Lower leg skin (tissue), 3 donors: Measurements from ENCODE around the gene COBL.

ENCODE experiments used
- POLR2A ChIP-seq, 2 donors: fragments of 450-650 bp; IDR thresholded peaks; one replicate each; pipeline ENCODE4 v1.6.1; 2016 to 2017; ENCODE audit warnings: antibody characterized with exemption in 2 of 2, mild to moderate bottlenecking in 1 of 2, moderate library complexity in 1 of 2
- TF ChIP-seq, protein P1 (sequence below), 3 donors: fragments of 450-650 bp; IDR thresholded peaks; one replicate each; pipeline ENCODE4 v1.5.1; 2016; ENCODE audit warnings: antibody characterized with exemption in 3 of 3, mild to moderate bottlenecking in 3 of 3, moderate library complexity in 2 of 3

DNA sequence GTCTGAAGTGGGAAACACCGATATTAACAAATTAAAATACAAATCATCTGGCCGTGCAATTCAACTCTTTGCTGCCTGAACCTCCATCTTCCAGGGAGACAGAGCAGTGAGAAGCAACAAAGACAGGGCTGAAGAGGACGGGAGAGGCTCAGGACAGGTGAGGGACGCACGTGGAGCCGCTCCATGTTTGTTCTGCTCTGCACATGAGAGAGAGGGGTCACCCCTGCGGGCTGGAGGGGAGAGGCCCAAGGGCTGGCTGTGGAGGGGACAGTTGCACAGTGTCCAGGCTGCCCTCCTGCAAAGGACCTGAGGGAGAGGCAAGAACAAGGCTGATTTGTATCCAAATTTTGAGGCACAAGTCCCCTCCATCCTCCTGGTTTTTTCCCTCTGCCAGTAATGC lies 41.7 kb downstream of the COBL start:
- TF ChIP-seq, protein P1, sequence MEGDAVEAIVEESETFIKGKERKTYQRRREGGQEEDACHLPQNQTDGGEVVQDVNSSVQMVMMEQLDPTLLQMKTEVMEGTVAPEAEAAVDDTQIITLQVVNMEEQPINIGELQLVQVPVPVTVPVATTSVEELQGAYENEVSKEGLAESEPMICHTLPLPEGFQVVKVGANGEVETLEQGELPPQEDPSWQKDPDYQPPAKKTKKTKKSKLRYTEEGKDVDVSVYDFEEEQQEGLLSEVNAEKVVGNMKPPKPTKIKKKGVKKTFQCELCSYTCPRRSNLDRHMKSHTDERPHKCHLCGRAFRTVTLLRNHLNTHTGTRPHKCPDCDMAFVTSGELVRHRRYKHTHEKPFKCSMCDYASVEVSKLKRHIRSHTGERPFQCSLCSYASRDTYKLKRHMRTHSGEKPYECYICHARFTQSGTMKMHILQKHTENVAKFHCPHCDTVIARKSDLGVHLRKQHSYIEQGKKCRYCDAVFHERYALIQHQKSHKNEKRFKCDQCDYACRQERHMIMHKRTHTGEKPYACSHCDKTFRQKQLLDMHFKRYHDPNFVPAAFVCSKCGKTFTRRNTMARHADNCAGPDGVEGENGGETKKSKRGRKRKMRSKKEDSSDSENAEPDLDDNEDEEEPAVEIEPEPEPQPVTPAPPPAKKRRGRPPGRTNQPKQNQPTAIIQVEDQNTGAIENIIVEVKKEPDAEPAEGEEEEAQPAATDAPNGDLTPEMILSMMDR (IDR thresholded peaks at IDR 0.05): no peak
- TF ChIP-seq POLR2A (IDR thresholded peaks at IDR 0.05): no peak
